HTERT RPE-1 (cell line): ENCODE measurements around the gene PLEKHA5.
"Not testable (repeated sequence)": the region's sequence is repeated elsewhere in the genome, so short reads cannot be mapped to it uniquely, and the experiment has no call there.

Experiments used
- in situ Hi-C: fragments of 300-500 bp; cut with MboI; formaldehyde crosslinking; loops from 4 replicates; pipeline ENCODE4 v1.14.3; 2020; ENCODE audit warnings: low sequenced_read_pairs

The PLEKHA5 gene

GRCh38 chr12:19129486-19130223 is at the start of gene PLEKHA5:
Gene PLEKHA5, plus strand, starts transcription at chr12:19129733. Its CDS starts 67 bp downstream, at chr12:19129800.
- in situ Hi-C loops = no loop called here

- in situ Hi-C loops = no loop called here
These were observed 48.6 kb upstream of the PLEKHA5 start for GRCh38 chr12:19080918-19081317.

GRCh38 chr12:19082365-19082911 is 47.1 kb upstream of the PLEKHA5 start:
- in situ Hi-C loops = no loop called here

GRCh38 chr12:19084547-19084946 is 45.0 kb upstream of the PLEKHA5 start:
- in situ Hi-C loops = no loop called here

- in situ Hi-C loops = no loop called here
These were observed 44.4 kb upstream of the PLEKHA5 start for GRCh38 chr12:19085090-19085489.

GRCh38 chr12:19088606-19089005 is 40.9 kb upstream of the PLEKHA5 start:
- in situ Hi-C loops = no loop called here

- in situ Hi-C loops = not testable (repeated sequence)
These were observed 37.1 kb upstream of the PLEKHA5 start for GRCh38 chr12:19092482-19092881.

GRCh38 chr12:19093218-19093617 is 36.3 kb upstream of the PLEKHA5 start:
- in situ Hi-C loops = no loop called here

- in situ Hi-C loops = no loop called here
These were observed 34.2 kb upstream of the PLEKHA5 start for GRCh38 chr12:19095331-19095730.

GRCh38 chr12:19095756-19096480 is 33.6 kb upstream of the PLEKHA5 start:
- in situ Hi-C loops = no loop called here

- in situ Hi-C loops = no loop called here
These were observed 24.1 kb upstream of the PLEKHA5 start for GRCh38 chr12:19105463-19105862.

GRCh38 chr12:19107750-19108149 is 21.8 kb upstream of the PLEKHA5 start:
- in situ Hi-C loops = no loop called here

- in situ Hi-C loops = no loop called here
These were observed 19.2 kb upstream of the PLEKHA5 start for GRCh38 chr12:19110221-19110940.

- in situ Hi-C loops = no loop called here
These were observed 16.1 kb upstream of the PLEKHA5 start for GRCh38 chr12:19113464-19113863.

GRCh38 chr12:19115285-19115684 is 14.2 kb upstream of the PLEKHA5 start:
- in situ Hi-C loops = no loop called here

GRCh38 chr12:19119440-19119839 is 10.1 kb upstream of the PLEKHA5 start:
- in situ Hi-C loops = no loop called here

GRCh38 chr12:19120795-19121194 is 8.7 kb upstream of the PLEKHA5 start:
- in situ Hi-C loops = no loop called here

- in situ Hi-C loops = no loop called here
These were observed 8.0 kb upstream of the PLEKHA5 start for GRCh38 chr12:19121449-19122018.

- in situ Hi-C loops = no loop called here
These were observed 4.2 kb upstream of the PLEKHA5 start for GRCh38 chr12:19125325-19125724.

GRCh38 chr12:19127270-19127669 is 2.3 kb upstream of the PLEKHA5 start:
- in situ Hi-C loops = no loop called here

GRCh38 chr12:19128485-19128884 is 1.0 kb upstream of the PLEKHA5 start:
- in situ Hi-C loops = no loop called here
